ENCODE results near the gene ZC3H6. TPM values are rescaled to one million over a fixed set of nuclear protein-coding genes. Genes with fewer than 3 reads are reported as not detected.

Gene ZC3H6
- polyA plus RNA-seq (ENCODE audit: insufficient read length), result 7.1 TPM

- DNase-seq, result peak; percentile 99
Measured at GRCh38 chr2:112275311-112275886, at the start of gene ZC3H6. TSS of gene ZC3H6 (plus strand) at chr2:112275597. CDS start at chr2:112275995, 398 bp downstream.

DNA sequence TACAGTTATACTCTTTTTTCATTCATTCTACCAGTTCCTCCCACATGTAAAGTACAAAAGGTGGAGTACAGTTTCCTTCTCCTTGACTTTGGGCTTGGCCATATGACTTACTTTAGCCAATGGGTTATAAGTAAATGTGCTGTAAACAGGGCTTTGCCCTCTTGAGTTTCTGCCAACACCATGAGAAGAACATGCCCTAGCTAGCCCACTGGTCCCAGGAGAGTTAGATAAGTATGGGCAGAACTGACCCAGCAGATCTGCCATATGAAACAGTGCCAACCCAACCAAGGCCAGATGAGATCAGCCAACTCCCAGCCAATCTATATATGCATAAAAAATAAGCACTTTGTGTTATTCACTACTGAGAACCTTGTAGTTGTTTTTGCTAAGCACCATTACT is 46.0 kb upstream of the ZC3H6 start:
- DNase-seq, result no peak

GRCh38 chr2:112230371-112230770 is 45.0 kb upstream of the ZC3H6 start:
- no peak for DNase-seq

GRCh38 chr2:112239862-112240261 is 35.5 kb upstream of the ZC3H6 start:
- no peak for DNase-seq

DNA sequence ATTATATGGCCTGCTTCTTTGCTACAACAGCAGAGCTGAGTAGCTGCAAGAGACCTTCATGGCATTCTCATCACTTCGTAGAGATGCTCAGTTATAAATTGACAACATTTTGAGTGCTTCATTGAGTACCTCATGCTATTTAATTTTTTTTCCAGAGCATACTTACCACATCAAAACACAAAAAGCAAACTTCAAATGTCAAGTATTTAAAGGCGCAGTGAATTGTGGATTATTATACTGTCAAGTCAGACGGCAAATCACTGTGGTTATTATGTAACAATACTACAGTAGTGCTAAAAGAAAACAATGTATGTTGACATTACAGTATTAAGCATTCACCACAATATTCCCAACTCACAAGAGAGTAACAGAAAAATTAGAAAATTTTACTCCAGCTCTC is 33.0 kb upstream of the ZC3H6 start:
- DNase-seq, result no peak

DNA sequence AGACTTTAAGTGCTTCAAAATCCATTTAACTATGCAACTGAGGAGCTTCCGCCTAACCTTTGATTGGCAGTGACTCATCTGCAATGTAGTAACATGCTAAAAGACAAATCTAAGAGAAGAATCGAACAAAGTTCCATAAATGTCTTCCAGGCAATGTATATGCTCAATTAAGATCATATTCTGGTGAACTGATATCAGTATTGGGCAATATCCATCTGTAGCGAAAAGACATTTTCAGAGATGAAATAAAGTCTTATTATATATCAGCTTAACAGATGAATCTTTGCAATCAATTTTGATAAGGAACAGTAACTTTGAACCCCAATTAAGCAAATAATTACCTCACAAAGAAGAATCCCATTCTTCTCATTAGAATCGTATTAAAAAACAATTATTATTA is 32.2 kb upstream of the ZC3H6 start:
- DNase-seq, result no peak

- no peak for DNase-seq
Measured at GRCh38 chr2:112244854-112245253, 30.5 kb upstream of the ZC3H6 start.

- no peak for DNase-seq
Measured at GRCh38 chr2:112251271-112251670, 24.1 kb upstream of the ZC3H6 start.

DNA sequence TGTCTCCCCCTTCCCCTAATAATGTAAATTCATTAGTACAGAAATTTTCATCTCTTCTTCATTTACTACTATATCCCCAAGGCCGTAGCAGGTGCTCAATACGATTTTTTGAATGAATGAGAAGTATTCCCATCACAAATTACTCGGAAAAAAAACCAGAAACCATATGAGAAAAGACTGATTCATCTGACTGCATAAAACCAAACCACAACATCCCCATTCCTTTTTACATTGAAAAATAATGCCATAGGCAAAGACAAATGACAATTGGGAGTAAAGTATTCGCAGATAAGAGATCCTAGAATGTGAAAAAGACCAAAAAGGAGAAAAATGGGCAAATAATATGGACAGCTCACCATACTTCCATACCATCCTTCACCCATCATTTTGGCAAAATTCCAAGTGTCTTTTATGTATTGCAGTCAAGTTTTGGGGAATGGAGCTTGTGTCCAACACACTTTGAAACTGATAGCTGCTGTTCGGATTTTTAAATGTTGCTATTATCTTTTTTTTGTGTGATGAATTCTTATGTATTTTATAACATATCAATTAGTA is 22.1 kb upstream of the ZC3H6 start:
- DNase-seq, result no peak

GRCh38 chr2:112254466-112255240 is 20.7 kb upstream of the ZC3H6 start, which contains the start of gene ZC3H8:
TSS of gene ZC3H8 (minus strand) at chr2:112255042. CDS start at chr2:112254981, 61 bp downstream.
- peak; percentile 94 for DNase-seq

- no peak for DNase-seq
Measured at GRCh38 chr2:112255875-112256274, 19.5 kb upstream of the ZC3H6 start.

DNA sequence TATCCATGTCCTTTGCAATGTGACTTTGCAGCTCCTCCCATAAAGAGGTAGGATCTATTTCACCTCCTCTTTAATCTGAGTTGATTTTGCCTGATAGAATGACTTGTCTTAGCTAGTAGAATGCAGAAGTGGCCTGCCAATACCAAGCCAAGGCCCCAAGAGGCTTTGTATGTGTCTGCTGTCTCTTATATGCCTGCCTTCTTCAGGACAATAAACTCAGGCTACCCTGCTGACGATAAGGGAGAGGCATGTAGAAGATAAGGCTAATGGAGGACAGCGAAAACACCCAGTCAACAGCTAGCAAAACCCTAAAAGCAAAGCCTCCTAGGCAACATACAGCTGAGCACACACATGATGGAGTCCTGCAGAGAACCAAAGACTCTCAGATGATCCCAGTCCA is 18.7 kb upstream of the ZC3H6 start:
- DNase-seq, result no peak

- DNase-seq, result no peak
Measured at GRCh38 chr2:112257575-112257974, 17.8 kb upstream of the ZC3H6 start.

DNA sequence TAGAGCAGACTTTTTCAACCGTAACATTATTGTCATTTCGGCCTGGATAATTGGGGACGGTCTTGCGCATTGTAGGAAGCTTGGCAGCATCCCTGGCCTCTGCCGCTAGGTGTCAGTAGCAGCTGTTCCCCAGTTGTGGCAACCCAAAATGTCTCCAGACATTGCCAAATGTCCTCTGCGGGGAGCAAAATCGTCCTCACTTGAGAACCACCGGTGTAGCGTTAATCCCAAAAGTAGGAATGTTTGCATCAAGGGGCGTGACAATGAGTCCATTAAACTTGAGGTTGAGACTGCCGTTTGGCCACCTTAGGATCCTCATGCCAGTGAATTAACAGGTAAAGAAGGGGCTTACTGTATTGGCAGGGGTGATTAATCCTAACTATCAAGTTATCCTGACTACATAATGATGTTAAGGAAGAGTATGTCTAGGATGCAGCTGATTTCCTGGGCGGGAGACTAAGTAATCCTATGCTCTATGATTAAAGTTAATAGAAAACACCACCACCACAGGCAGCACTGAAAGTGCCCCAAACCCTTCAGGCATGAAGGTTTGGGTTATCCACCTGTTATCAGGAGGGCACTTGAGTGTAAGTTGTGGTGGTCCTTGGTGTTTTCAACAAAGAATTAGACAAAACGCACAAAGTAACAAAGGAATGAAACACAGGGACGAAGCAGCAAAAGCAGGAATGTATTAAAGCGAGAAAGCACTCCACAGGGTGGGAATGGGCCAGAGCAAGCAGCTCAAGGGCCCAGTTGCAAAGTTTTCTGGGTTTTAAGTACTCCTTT is 15.7 kb upstream of the ZC3H6 start:
- peak; percentile 84 for DNase-seq

GRCh38 chr2:112260295-112260625 is 15.1 kb upstream of the ZC3H6 start:
- DNase-seq, result no peak

- DNase-seq, result no peak
Measured at GRCh38 chr2:112262876-112263275, 12.5 kb upstream of the ZC3H6 start.

GRCh38 chr2:112268547-112268946 is 6.8 kb upstream of the ZC3H6 start:
- no peak for DNase-seq

DNA sequence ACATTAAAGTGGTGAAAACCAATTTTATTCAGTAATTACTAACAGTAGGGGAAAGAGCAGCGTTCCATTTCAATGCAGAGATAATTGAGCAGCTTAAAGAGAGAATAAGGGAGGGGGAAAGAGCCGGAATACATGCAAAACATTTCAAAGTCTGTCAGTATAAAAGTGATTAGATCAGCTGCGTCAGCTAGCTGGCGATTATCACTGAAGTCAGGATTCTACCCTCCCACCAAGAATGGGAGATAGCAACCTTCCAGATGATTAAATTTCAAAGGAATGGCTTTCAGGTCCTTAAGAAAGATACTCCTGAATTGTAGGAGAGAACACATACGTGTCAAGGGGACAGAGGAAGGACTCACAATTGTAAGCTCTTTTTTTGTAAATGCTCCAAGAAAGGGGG is 2.7 kb upstream of the ZC3H6 start:
- DNase-seq, result no peak

DNA sequence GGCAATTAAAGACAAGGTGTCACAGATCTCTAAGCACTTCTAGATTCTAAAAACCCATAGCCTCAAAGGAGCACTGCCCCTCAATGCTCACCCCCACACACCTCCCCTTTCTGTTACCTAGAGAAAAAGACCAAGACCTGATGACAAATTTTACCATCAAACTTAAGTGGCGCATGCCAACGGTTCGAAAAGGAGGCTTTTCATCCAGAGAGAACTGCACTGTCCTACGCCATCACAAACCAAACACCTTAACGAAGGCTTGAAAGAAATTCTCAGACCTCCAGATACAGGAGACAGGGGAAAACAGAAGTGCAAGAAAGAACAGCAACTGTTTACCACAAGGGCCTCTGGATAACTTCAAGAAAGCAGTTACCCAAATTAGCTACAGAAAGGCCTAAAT is 2.0 kb upstream of the ZC3H6 start:
- no peak for DNase-seq

- peak; percentile 95 for DNase-seq
Measured at GRCh38 chr2:112275887-112276773, 733 bp downstream of the ZC3H6 start.

DNA sequence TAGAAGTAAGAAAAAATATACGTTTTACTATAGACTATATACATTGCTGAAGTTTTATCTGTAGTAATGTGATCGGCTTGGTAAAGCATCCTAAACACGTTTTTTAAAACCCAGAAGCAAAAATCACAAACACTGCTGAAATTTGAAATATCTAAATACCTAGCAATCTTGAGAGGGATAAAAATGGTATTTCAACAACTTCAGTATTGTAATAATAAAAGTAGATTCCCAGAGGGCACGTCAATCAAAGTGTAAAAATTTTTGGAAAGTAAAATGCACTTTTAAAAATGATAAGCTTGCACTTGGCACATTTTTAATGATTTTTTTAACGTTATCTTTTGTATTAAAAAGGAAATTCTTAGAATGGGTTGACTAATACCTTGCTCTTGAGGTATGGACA is 1.6 kb downstream of the ZC3H6 start:
- DNase-seq, result no peak

DNA sequence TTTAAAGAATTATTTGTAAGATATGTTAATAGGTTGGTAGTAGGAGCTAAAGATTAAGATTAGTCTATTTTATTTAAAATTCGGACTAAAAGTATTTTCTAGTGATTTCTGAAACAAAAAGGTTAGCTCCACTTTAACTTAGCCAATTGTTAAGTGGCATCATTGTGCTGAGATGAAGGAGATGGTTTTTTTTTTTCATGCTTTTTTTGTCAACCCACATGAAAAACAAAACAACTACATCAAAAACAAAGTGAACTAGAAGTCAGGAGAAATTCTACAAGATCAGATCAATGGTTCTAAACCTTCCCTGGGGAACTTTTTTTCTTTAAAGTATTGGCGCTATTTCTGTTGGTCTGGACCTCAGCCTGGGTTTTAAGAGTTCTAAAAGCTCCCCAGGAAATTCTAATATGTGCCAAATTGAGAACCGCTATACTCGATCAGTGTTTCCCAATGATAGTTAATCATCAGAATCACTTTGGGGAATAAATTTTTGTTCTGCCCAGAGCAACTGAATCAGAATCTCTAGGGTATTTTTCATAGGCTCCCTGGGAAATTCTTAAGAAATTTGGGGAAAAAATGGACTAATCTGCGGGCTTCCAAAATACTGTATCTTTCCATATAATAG is 2.3 kb downstream of the ZC3H6 start:
- DNase-seq, result no peak

Data from hindlimb muscle (tissue), 1 donor.